Left forelimb (tissue), 1 donor: ENCODE measurements around the gene NPAS2.

Experiments used
- DNase-seq: peaks from one replicate; pipeline ENCODE4 v3.0.0-alpha.2; 2018; ENCODE audit warnings: low spot score

The NPAS2 gene

GRCh38 chr2:100969998-100970397 is 150.1 kb downstream of the NPAS2 start:
- DNase-seq: no peak

GRCh38 chr2:100971221-100971620 is 151.3 kb downstream of the NPAS2 start:
- no peak for DNase-seq

- no peak for DNase-seq
These were observed 152.5 kb downstream of the NPAS2 start for GRCh38 chr2:100972452-100972851.

DNA sequence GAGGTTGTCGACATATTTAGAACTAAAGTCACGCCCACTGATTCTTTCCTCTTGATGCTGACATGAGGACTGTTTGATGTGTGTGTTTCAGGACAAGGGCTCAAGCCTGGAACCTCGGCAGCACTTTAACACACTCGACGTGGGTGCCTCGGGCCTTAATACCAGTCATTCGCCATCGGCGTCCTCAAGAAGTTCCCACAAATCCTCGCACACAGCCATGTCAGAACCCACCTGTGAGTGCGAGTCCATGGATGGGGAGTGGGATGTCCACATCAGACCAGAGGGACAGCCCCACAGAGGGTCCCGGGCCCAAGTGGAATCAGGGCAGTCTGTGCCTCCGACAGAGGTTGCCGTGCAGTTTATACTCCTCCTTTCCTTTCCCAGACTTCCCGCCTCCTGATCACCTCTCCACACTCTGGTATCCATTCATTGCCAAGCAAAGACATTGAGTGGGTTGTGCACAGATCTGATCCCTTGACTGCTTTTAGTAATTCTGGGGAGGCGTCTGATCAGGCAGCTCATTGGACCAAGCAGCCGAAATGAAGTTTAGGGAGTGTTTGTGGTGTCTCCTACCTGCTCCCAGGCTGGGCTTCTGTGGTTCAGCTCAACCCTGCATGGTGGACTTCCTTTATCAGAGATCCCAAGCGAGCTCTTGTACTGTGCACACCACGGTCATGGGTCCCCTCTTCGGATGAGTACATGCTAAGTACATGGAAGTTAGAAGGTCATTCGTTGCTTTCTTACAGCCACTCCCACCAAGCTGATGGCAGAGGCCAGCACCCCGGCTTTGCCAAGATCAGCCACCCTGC is 155.0 kb downstream of the NPAS2 start:
- DNase-seq: no peak

- no peak for DNase-seq
These were observed 155.5 kb downstream of the NPAS2 start for GRCh38 chr2:100975521-100975785.

GRCh38 chr2:100976061-100976460 is 156.1 kb downstream of the NPAS2 start:
- no peak for DNase-seq

DNA sequence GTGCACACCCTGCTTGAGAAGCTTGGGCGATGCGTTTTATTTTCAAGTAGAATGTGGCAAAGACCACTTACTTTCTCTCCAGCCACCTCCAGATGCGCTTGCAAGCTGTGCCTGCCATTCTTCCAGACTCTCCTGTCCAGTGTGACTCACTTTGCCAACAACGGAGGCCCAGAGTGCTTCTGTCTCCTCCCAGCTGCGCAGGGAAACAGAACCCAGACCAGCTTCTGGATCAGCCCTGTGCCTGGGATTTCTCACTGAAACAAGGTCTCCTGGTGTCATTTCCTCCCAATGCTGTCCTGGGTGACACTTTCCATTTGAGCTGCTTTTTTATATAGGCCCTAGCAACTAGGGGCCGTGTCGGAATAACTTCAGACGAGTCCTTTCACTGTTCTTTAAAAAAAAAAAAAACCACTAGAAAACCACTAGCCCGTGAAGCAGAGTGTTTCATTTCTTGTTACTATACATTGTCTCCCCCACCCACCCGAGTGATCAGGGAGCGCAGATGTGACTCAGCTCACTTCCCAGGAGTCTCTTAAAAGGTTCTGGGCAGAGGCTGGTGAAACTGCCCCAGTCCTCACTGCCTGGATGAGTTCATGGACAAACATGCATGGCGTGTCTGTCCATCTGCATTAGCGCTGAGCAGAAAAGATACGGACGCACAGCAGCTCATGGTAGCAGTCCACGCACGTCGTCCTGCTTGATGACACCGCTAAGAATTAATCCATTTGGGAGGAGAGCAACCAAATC is 156.9 kb downstream of the NPAS2 start:
- DNase-seq: no peak

GRCh38 chr2:100977511-100977910 is 157.6 kb downstream of the NPAS2 start:
- DNase-seq: no peak

DNA sequence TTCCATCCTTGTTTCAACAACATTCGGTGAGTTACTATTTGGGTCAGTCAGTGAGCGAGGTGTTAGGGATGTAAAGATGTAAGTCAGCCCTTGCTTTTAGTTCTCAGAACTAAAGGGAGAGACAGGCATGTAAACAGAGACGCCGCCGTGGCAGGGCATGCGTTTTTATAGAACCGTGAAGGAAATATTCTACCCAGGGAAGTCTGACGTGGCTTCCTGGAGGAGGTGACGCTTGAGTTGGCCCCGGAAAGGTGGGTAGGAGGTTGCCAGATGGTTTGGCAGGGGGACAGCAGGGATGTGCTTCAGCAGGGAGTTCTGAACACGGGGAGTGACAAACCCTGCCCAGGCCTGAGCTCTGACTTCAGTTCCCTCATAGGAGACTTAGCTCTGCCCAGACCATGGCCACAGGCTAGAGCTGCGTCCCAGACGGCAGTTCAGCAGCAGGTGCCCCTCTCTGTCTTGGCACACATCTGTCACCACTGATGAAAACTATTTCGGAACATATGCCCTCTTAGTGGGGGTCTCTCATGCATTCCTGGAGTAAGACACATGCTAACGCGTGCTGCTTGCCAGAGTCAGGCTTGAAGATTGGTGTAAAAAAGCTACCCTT is 158.7 kb downstream of the NPAS2 start:
- peak; percentile 65 for DNase-seq

GRCh38 chr2:100980046-100980445 is 160.1 kb downstream of the NPAS2 start:
- peak; percentile 36 for DNase-seq

- DNase-seq: peak; percentile 18
These were observed 161.1 kb downstream of the NPAS2 start for GRCh38 chr2:100981011-100981410.

DNA sequence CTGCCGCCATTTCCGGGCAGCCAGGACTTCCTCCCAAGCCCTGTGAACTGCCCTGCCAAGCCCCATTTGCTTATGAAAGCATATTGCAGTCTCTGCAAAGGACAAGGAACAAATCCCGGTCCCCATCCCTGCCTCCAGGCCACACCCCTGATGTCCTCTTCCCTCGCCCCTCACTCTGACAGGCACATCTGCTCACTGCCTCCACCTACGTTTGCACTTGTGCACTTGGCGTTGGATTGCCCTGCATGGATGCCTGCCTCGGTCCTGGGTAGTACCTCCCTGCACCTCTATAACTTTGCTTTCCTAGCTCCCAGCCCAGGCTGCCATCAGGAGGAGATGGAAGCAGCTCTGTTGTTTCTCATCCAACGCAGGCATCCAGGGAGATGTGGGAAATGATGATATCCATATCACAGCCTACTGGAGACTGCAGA is 162.5 kb downstream of the NPAS2 start:
- peak; percentile 48 for DNase-seq

- DNase-seq: peak; percentile 38
These were observed 163.3 kb downstream of the NPAS2 start for GRCh38 chr2:100983201-100983600.

GRCh38 chr2:100983684-100984310 is 163.9 kb downstream of the NPAS2 start:
- DNase-seq: peak; percentile 46

DNA sequence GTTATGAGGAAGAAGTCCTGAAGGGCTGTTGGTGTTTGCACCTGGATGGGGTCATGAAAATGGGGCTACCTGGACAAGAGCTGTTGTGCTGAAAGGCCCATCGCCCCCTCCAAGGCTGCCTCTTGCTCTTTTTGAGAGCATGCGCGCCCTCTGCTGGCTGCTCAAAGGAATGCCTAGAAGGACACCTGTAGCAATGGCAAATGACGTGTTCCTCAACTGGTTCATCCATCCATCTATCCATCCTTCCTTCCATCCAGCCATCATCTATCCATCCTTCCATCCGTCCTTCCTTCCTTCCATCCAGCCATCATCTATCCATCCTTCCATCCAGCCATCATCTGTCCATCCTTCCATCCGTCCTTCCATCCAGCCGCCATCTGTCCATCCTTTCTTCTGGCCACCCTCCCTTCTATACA is 165.0 kb downstream of the NPAS2 start:
- DNase-seq: no peak

DNA sequence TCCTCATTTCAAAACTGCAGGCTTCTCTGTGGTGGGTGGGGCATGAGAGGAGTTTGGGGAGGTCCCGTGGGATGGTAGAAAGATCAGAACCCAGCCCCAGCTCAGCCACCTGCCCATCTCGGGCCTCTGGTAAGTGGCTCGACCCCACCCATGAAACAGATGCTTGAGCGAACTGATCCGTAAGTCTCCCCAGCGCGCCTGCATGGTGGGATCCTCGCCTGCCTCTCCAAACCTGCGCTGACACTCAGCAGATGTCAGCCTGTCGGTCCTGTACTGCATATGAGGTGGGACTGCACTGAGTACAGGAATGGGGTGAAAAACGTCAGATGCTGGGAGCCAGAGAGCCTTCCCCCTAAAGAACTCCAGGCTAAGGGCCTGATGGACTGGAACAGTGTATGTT is 166.2 kb downstream of the NPAS2 start:
- DNase-seq: no peak

DNA sequence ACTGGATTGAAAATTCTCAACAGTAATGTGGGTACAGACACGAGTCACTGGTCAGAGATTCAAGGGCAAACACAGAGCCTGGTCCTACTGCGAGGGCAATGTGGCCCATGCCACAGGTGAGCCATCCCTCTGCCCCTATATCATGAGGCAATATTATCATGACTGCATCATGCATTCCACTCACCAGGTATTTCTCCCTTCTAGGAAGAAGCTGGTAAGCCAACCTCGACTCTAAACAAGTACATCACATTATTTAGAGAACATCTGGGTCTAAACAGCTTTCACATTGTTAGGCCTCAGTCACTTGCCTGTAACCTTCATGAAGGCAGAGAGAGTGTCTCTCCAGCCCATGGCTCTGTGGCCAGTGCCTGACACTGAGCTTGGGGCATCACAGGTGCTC is 167.6 kb downstream of the NPAS2 start:
- DNase-seq: no peak

GRCh38 chr2:100987974-100988373 is 168.0 kb downstream of the NPAS2 start:
- no peak for DNase-seq

DNA sequence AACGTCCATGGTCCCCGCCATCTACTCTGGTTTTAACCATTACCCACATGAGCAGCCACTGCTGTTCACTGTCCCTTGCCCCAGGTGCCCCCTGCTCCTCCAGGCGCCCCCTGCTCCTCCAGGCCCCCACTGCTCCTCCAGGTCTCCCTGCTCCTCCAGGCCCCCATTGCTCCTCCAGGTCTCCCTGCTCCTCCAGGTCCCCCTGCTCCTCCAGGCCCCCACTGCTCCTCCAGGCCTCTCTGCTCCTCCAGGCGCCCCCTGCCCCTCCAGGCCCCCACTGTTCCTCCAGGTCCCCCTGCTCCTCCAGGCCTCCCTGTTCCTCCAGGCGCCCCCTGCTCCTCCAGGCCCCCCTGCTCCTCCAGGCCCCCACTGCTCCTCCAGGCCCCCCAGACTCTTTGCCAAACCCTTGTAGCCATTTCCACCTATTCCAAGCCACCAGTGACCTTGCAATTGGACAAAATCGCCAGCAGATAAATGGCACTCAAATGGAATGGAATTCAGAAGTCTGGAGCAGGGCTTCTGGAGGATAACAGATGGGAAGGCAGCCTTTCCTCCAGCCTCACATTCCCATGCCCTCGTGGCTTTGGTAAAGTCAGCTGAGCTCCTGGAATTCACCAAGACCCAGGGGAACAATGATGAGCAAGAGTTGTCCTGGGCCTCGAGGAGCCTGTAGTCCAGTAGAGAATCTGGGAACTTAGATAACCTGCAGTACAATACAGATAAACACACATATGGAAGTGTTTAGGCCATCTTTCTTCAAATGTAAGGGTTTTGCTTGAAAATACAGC is 168.9 kb downstream of the NPAS2 start:
- DNase-seq: no peak

GRCh38 chr2:100989666-100990065 is 169.7 kb downstream of the NPAS2 start:
- no peak for DNase-seq

GRCh38 chr2:100990166-100990565 is 170.2 kb downstream of the NPAS2 start:
- DNase-seq: no peak
